GM23338 (cell line): ENCODE measurements around the gene PPCS. TPM values are rescaled to one million over a fixed set of nuclear protein-coding genes. Genes with fewer than 3 reads are reported as not detected.

Source experiments
- ATAC-seq: fragments of 200-7000 bp; cut with Tn5 transposase; 3 replicates; pipeline ENCODE4 v1.9.1; 2020
- DNase-seq: peaks from one replicate; pipeline ENCODE4 v3.0.0-alpha.2; 2015; ENCODE audit warnings: low spot score
- H2AFZ ChIP-seq: fragments of 200-600 bp; sonication (generic); 2 replicates; pipeline ENCODE4 v1.8.0; 2016; ENCODE audit warnings: antibody characterized with exemption, mild to moderate bottlenecking, moderate library complexity
- H3F3A ChIP-seq: fragments of 200-600 bp; sonication (generic); replicated peaks from 2 replicates; pipeline ENCODE4 v1.8.0; 2017; ENCODE audit warnings: antibody characterized with exemption, mixed run types, low read depth
- H3K27ac ChIP-seq: fragments of 200-600 bp; sonication (generic); 2 replicates; pipeline ENCODE4 v1.6.1; 2016; ENCODE audit warnings: low read depth
- H3K27me3 ChIP-seq: fragments of 200-600 bp; sonication (generic); 2 replicates; pipeline ENCODE4 v1.8.0; 2016; ENCODE audit warnings: mild to moderate bottlenecking, mixed run types, moderate library complexity; ENCODE audit not compliant: insufficient read depth
- H3K36me3 ChIP-seq: fragments of 200-600 bp; sonication (generic); 2 replicates; pipeline ENCODE4 v1.8.0; 2016; ENCODE audit warnings: mild to moderate bottlenecking; ENCODE audit not compliant: insufficient read depth
- H3K4me1 ChIP-seq: fragments of 200-600 bp; sonication (generic); 2 replicates; pipeline ENCODE4 v1.8.0; 2016; ENCODE audit warnings: mild to moderate bottlenecking, moderate library complexity; ENCODE audit not compliant: insufficient read depth
- H3K4me2 ChIP-seq: fragments of 200-600 bp; sonication (generic); 2 replicates; pipeline ENCODE4 v1.7.1; 2017; ENCODE audit warnings: mixed run types
- H3K4me3 ChIP-seq: fragments of 200-600 bp; sonication (generic); 2 replicates; pipeline ENCODE4 v1.6.1; 2016; ENCODE audit warnings: mixed run types
- H3K79me2 ChIP-seq: fragments of 200-600 bp; sonication (generic); replicated peaks from 2 replicates; pipeline ENCODE4 v1.8.0; 2017; ENCODE audit warnings: mild to moderate bottlenecking; ENCODE audit not compliant: insufficient read depth
- H3K9me2 ChIP-seq: fragments of 200-600 bp; sonication (generic); 2 replicates; pipeline ENCODE4 v1.8.0; 2017; ENCODE audit not compliant: insufficient read depth
- H4K20me1 ChIP-seq: fragments of 200-600 bp; sonication (generic); replicated peaks from 2 replicates; pipeline ENCODE4 v1.8.0; 2017; ENCODE audit warnings: mild to moderate bottlenecking; ENCODE audit not compliant: insufficient read depth
- H3K27ac Mint-ChIP-seq: 2 replicates; pipeline ENCODE4 v1.8.0; 2020; ENCODE audit warnings: inconsistent platforms, mild to moderate bottlenecking, moderate library complexity, mixed read lengths
- H3K27me3 Mint-ChIP-seq: 3 replicates; pipeline ENCODE4 v1.8.0; 2022; ENCODE audit warnings: low read depth, mild to moderate bottlenecking, moderate library complexity, mixed read lengths, inconsistent platforms; ENCODE audit not compliant: insufficient read depth, poor library complexity
- H3K36me3 Mint-ChIP-seq: 3 replicates; pipeline ENCODE4 v1.8.0; 2021; ENCODE audit warnings: low read depth, mild to moderate bottlenecking, inconsistent platforms, moderate library complexity, mixed read lengths
- H3K4me1 Mint-ChIP-seq: 3 replicates; pipeline ENCODE4 v1.8.0; 2020; ENCODE audit warnings: mild to moderate bottlenecking, inconsistent platforms, mixed read lengths
- H3K4me3 Mint-ChIP-seq: 3 replicates; pipeline ENCODE4 v1.8.0; 2021; ENCODE audit warnings: moderate library complexity, mild to moderate bottlenecking, inconsistent platforms, mixed read lengths
- H3K9me3 Mint-ChIP-seq: 3 replicates; pipeline ENCODE4 v1.8.0; 2020; ENCODE audit warnings: moderate library complexity, mild to moderate bottlenecking, inconsistent platforms, mixed read lengths
- CREB1 ChIP-seq: fragments of 250-450 bp; sonication (Bioruptor Pico); IDR thresholded peaks from 2 replicates; pipeline ENCODE4 v1.5.0; 2020; ENCODE audit warnings: low read depth, mild to moderate bottlenecking, moderate library complexity
- CTCF ChIP-seq, 2 experiments: fragments of 200-600 bp in 1 of 2; sonication (generic) in 1 of 2; conservative IDR thresholded peaks; 2 replicates each; pipeline versions ENCODE4 v1.5.1 to v1.6.1; 2016 to 2017; ENCODE audit warnings: antibody characterized with exemption in 2 of 2, low read depth in 2 of 2, mild to moderate bottlenecking in 2 of 2, moderate library complexity in 1 of 2
- EZH2 ChIP-seq: fragments of 200-600 bp; sonication (generic); IDR thresholded peaks from one replicate; pipeline ENCODE4 v1.8.0; 2017; ENCODE audit warnings: antibody characterized with exemption, mild to moderate bottlenecking, low read depth; ENCODE audit not compliant: unreplicated experiment
- EZH2phosphoT487 ChIP-seq: fragments of 200-600 bp; sonication (generic); IDR thresholded peaks from one replicate; pipeline ENCODE4 v1.8.1; 2018; ENCODE audit warnings: antibody characterized with exemption; ENCODE audit not compliant: unreplicated experiment
- NANOG ChIP-seq: IDR thresholded peaks from 2 replicates; pipeline ENCODE4 v1.6.1; 2016; ENCODE audit warnings: antibody characterized with exemption, borderline replicate concordance
- POLR2AphosphoS5 ChIP-seq: IDR thresholded peaks from 2 replicates; pipeline ENCODE4 v1.6.1; 2016; ENCODE audit warnings: antibody characterized with exemption, low read depth
- REST ChIP-seq: IDR thresholded peaks from one replicate; pipeline ENCODE4 v1.6.1; 2018; ENCODE audit warnings: antibody characterized with exemption; ENCODE audit not compliant: unreplicated experiment
- STAT1 ChIP-seq: IDR thresholded peaks from one replicate; pipeline ENCODE4 v1.6.1; 2016; ENCODE audit warnings: antibody characterized with exemption; ENCODE audit not compliant: unreplicated experiment
- polyA plus RNA-seq: library from polyadenylated mRNA; unstranded; fragments of >200 nt; fragmentation: Nextera tagmentation; extraction: Ambion mirVana; gene quantifications from 2 replicates; pipeline ENCODE4 v1.2.1, GENCODE V29; 2016
- total RNA-seq: library from RNA; depleted of rRNA; stranded (reverse); fragments of >200 nt; shearing (Covaris generic); gene quantifications from 2 replicates; pipeline ENCODE4 v1.2.3, GENCODE V29; 2014
- TF ChIP-seq, protein P1 (sequence below): fragments of 250-450 bp; sonication (Bioruptor Pico); IDR thresholded peaks from 2 replicates; pipeline ENCODE4 v1.5.0; 2020; ENCODE audit warnings: mild to moderate bottlenecking, moderate library complexity

The PPCS gene
- total and polyA plus RNA-seq, 2 experiments from 2014 or later, result 35.6 to 47.6 TPM

DNA sequence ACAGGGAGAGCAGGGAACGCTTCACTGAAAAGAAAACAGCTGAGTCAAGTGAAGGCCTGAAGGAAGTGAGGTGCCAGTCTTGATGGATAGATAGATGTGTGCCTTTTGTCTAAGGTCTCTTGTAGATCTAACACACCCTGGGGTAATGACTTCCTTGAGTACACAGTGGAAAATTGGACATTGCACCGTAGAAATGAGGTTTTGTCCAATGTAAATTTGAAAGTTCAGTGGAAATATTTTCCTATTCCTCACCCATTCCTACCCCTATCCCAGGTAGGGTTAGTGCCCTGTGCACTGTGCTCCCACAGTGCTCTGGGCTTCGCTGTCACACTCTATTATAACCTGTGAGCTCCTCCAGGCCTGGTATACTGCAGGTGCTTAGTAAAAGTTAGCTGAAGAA lies 24.8 kb upstream of the PPCS start:
- Histone ChIP-seq H3F3A (no peaks in the 10 kb centered on the region), H3K4me3 (no peak overlapping the region), H2AFZ (no peak overlapping the region), H3K27me3 (no peaks in the 10 kb centered on the region), H3K4me1 (no peaks in the 10 kb centered on the region; the same call in 1 of the 2 replicates), H3K36me3 (no peaks in the 10 kb centered on the region), H4K20me1 (no peaks in the 10 kb centered on the region), H3K9me2 (no peaks in the 10 kb centered on the region), H3K4me2 (no peak overlapping the region), H3K79me2 (no peaks in the 10 kb centered on the region), H3K27ac (no peak overlapping the region)
- Mint-ChIP-seq H3K9me3 (no peaks in the 10 kb centered on the region; the same call in 2 of the 3 replicates), H3K4me1 (peaks cover 18% of the 10 kb centered on the region), H3K4me3 (no peak overlapping the region), H3K36me3 (no peaks in the 10 kb centered on the region), H3K27ac (no peak overlapping the region), H3K27me3 (no peaks in the 10 kb centered on the region)
- DNase-seq (no peak), ATAC-seq (no peak)
- TF ChIP-seq CTCF (conservative IDR thresholded peaks at IDR 0.05; ENCODE audit: low read depth in 2 of 2) (no peak), STAT1 (no peak), NANOG (no peak), EZH2 (no peak), REST (no peak), CREB1 (CRISPR knock-in tag) (no peak), EZH2phosphoT487 (no peak), POLR2AphosphoS5 (no peak)
- TF ChIP-seq, protein P1, sequence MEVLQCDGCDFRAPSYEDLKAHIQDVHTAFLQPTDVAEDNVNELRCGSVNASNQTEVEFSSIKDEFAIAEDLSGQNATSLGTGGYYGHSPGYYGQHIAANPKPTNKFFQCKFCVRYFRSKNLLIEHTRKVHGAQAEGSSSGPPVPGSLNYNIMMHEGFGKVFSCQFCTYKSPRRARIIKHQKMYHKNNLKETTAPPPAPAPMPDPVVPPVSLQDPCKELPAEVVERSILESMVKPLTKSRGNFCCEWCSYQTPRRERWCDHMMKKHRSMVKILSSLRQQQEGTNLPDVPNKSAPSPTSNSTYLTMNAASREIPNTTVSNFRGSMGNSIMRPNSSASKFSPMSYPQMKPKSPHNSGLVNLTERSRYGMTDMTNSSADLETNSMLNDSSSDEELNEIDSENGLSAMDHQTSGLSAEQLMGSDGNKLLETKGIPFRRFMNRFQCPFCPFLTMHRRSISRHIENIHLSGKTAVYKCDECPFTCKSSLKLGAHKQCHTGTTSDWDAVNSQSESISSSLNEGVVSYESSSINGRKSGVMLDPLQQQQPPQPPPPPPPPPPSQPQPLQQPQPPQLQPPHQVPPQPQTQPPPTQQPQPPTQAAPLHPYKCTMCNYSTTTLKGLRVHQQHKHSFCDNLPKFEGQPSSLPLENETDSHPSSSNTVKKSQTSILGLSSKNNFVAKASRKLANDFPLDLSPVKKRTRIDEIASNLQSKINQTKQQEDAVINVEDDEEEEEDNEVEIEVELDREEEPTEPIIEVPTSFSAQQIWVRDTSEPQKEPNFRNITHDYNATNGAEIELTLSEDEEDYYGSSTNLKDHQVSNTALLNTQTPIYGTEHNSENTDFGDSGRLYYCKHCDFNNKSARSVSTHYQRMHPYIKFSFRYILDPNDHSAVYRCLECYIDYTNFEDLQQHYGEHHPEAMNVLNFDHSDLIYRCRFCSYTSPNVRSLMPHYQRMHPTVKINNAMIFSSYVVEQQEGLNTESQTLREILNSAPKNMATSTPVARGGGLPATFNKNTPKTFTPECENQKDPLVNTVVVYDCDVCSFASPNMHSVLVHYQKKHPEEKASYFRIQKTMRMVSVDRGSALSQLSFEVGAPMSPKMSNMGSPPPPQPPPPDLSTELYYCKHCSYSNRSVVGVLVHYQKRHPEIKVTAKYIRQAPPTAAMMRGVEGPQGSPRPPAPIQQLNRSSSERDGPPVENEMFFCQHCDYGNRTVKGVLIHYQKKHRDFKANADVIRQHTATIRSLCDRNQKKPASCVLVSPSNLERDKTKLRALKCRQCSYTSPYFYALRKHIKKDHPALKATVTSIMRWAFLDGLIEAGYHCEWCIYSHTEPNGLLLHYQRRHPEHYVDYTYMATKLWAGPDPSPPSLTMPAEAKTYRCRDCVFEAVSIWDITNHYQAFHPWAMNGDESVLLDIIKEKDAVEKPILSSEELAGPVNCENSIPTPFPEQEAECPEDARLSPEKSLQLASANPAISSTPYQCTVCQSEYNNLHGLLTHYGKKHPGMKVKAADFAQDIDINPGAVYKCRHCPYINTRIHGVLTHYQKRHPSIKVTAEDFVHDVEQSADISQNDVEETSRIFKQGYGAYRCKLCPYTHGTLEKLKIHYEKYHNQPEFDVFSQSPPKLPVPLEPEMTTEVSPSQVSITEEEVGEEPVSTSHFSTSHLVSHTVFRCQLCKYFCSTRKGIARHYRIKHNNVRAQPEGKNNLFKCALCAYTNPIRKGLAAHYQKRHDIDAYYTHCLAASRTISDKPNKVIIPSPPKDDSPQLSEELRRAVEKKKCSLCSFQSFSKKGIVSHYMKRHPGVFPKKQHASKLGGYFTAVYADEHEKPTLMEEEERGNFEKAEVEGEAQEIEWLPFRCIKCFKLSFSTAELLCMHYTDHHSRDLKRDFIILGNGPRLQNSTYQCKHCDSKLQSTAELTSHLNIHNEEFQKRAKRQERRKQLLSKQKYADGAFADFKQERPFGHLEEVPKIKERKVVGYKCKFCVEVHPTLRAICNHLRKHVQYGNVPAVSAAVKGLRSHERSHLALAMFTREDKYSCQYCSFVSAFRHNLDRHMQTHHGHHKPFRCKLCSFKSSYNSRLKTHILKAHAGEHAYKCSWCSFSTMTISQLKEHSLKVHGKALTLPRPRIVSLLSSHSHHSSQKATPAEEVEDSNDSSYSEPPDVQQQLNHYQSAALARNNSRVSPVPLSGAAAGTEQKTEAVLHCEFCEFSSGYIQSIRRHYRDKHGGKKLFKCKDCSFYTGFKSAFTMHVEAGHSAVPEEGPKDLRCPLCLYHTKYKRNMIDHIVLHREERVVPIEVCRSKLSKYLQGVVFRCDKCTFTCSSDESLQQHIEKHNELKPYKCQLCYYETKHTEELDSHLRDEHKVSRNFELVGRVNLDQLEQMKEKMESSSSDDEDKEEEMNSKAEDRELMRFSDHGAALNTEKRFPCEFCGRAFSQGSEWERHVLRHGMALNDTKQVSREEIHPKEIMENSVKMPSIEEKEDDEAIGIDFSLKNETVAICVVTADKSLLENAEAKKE (CRISPR knock-in tag), result no peak
